ENCODE results near the gene WNK2. TPM values are rescaled to one million over a fixed set of nuclear protein-coding genes. Genes with fewer than 3 reads are reported as not detected.
"Not testable (repeated sequence)": the region's sequence is repeated elsewhere in the genome, so short reads cannot be mapped to it uniquely, and the experiment has no call there.

Gene WNK2
- total and polyA plus RNA-seq, 4 donors, result 29.2 to 124 (median 69.5) TPM

- H3K27me3 ChIP-seq (ENCODE audit: control insufficient read depth, insufficient read depth, low read length); H3K36me3 ChIP-seq (ENCODE audit: control insufficient read depth, insufficient read depth, low read length); DNase-seq (ENCODE audit: low read depth in 4 of 6, low spot score in 6 of 6); H3K9me3 ChIP-seq (ENCODE audit: control insufficient read depth, insufficient read depth, low read length); H3K4me3 ChIP-seq (ENCODE audit: low read depth, low read length); H3K27ac ChIP-seq (ENCODE audit: low read depth, low read length): not testable (repeated sequence)
- 92% methylated on average over 2 of the region's 6 CpGs for WGBS (ENCODE audit: insufficient coverage)
- H3K4me1 ChIP-seq (ENCODE audit: control insufficient read depth, insufficient read depth, low read length), result peaks cover 16% of the 10 kb centered on the region
Measured at GRCh38 chr9:93146696-93147095, 37.2 kb upstream of the WNK2 start.

GRCh38 chr9:93147632-93148031 lies 36.3 kb upstream of the WNK2 start:
- Histone ChIP-seq H3K36me3 (ENCODE audit: control insufficient read depth, insufficient read depth, low read length) (no peaks in the 10 kb centered on the region), H3K27me3 (ENCODE audit: control insufficient read depth, insufficient read depth, low read length) (no peaks in the 10 kb centered on the region), H3K9me3 (ENCODE audit: control insufficient read depth, insufficient read depth, low read length) (no peaks in the 10 kb centered on the region), H3K4me3 (ENCODE audit: low read depth, low read length) (no peak overlapping the region), H3K4me1 (ENCODE audit: control insufficient read depth, insufficient read depth, low read length) (peaks cover 16% of the 10 kb centered on the region), H3K27ac (ENCODE audit: low read depth, low read length) (no peak overlapping the region)
- DNase-seq (ENCODE audit: low read depth in 4 of 6, low spot score in 6 of 6), result no peak
- WGBS (ENCODE audit: insufficient coverage), result no CpG with 5 or more reads among the region's 2 CpGs

- Histone ChIP-seq H3K27ac (ENCODE audit: low read depth, low read length) (no peak overlapping the region), H3K4me1 (ENCODE audit: control insufficient read depth, insufficient read depth, low read length) (peaks cover 8% of the 10 kb centered on the region), H3K9me3 (ENCODE audit: control insufficient read depth, insufficient read depth, low read length) (no peaks in the 10 kb centered on the region), H3K4me3 (ENCODE audit: low read depth, low read length) (no peak overlapping the region), H3K36me3 (ENCODE audit: control insufficient read depth, insufficient read depth, low read length) (no peaks in the 10 kb centered on the region), H3K27me3 (ENCODE audit: control insufficient read depth, insufficient read depth, low read length) (no peaks in the 10 kb centered on the region)
- WGBS (ENCODE audit: insufficient coverage), result 71% methylated on average over 2 of the region's 2 CpGs
- no peak for DNase-seq (ENCODE audit: low read depth in 4 of 6, low spot score in 6 of 6)
Measured at GRCh38 chr9:93148721-93149120, 35.2 kb upstream of the WNK2 start.

GRCh38 chr9:93149361-93149760 lies 34.6 kb upstream of the WNK2 start:
- WGBS (ENCODE audit: insufficient coverage), result no CpG with 5 or more reads among the region's 1 CpG
- Histone ChIP-seq H3K9me3 (ENCODE audit: control insufficient read depth, insufficient read depth, low read length) (no peaks in the 10 kb centered on the region), H3K4me1 (ENCODE audit: control insufficient read depth, insufficient read depth, low read length) (peaks cover 2% of the 10 kb centered on the region), H3K27me3 (ENCODE audit: control insufficient read depth, insufficient read depth, low read length) (no peaks in the 10 kb centered on the region), H3K27ac (ENCODE audit: low read depth, low read length) (no peak overlapping the region), H3K36me3 (ENCODE audit: control insufficient read depth, insufficient read depth, low read length) (no peaks in the 10 kb centered on the region), H3K4me3 (ENCODE audit: low read depth, low read length) (no peak overlapping the region)
- DNase-seq (ENCODE audit: low read depth in 4 of 6, low spot score in 6 of 6), result no peak

GRCh38 chr9:93151097-93151784 lies 32.7 kb upstream of the WNK2 start:
- Histone ChIP-seq H3K4me1 (ENCODE audit: control insufficient read depth, insufficient read depth, low read length) (peaks cover 10% of the 10 kb centered on the region), H3K4me3 (ENCODE audit: low read depth, low read length) (no peak overlapping the region), H3K36me3 (ENCODE audit: control insufficient read depth, insufficient read depth, low read length) (no peaks in the 10 kb centered on the region), H3K27me3 (ENCODE audit: control insufficient read depth, insufficient read depth, low read length) (no peaks in the 10 kb centered on the region), H3K9me3 (ENCODE audit: control insufficient read depth, insufficient read depth, low read length) (no peaks in the 10 kb centered on the region), H3K27ac (ENCODE audit: low read depth, low read length) (no peak overlapping the region)
- no peak for DNase-seq (ENCODE audit: low read depth in 4 of 6, low spot score in 6 of 6)
- 89% methylated on average over 10 of the region's 10 CpGs for WGBS (ENCODE audit: insufficient coverage)

GRCh38 chr9:93154293-93154903 lies 29.5 kb upstream of the WNK2 start:
- peaks cover 13% of the 10 kb centered on the region for H3K4me1 ChIP-seq (ENCODE audit: control insufficient read depth, insufficient read depth, low read length)
- DNase-seq (ENCODE audit: low read depth in 4 of 6, low spot score in 6 of 6), result peak in 2 of 6 donors; percentile 39 to 44
- H3K27ac ChIP-seq (ENCODE audit: low read depth, low read length), result no peak overlapping the region
- no peaks in the 10 kb centered on the region for H3K9me3 ChIP-seq (ENCODE audit: control insufficient read depth, insufficient read depth, low read length)
- H3K36me3 ChIP-seq (ENCODE audit: control insufficient read depth, insufficient read depth, low read length), result no peaks in the 10 kb centered on the region
- H3K27me3 ChIP-seq (ENCODE audit: control insufficient read depth, insufficient read depth, low read length), result no peaks in the 10 kb centered on the region
- no peak overlapping the region for H3K4me3 ChIP-seq (ENCODE audit: low read depth, low read length)
- 81% methylated on average over 13 of the region's 14 CpGs for WGBS (ENCODE audit: insufficient coverage)

GRCh38 chr9:93155716-93156474 lies 28.0 kb upstream of the WNK2 start:
- DNase-seq (ENCODE audit: low read depth in 4 of 6, low spot score in 6 of 6), result peak in 2 of 6 donors; percentile 27 to 95
- peaks cover 25% of the 10 kb centered on the region for H3K4me1 ChIP-seq (ENCODE audit: control insufficient read depth, insufficient read depth, low read length)
- H3K27me3 ChIP-seq (ENCODE audit: control insufficient read depth, insufficient read depth, low read length), result no peaks in the 10 kb centered on the region
- H3K36me3 ChIP-seq (ENCODE audit: control insufficient read depth, insufficient read depth, low read length), result no peaks in the 10 kb centered on the region
- WGBS (ENCODE audit: insufficient coverage), result 42% methylated on average over 11 of the region's 16 CpGs
- no peak overlapping the region for H3K27ac ChIP-seq (ENCODE audit: low read depth, low read length)
- no peak overlapping the region for H3K4me3 ChIP-seq (ENCODE audit: low read depth, low read length)
- H3K9me3 ChIP-seq (ENCODE audit: control insufficient read depth, insufficient read depth, low read length), result no peaks in the 10 kb centered on the region

- no peaks in the 10 kb centered on the region for H3K9me3 ChIP-seq (ENCODE audit: control insufficient read depth, insufficient read depth, low read length)
- 79% methylated on average over 8 of the region's 11 CpGs for WGBS (ENCODE audit: insufficient coverage)
Measured at GRCh38 chr9:93156475-93157008, 27.4 kb upstream of the WNK2 start.

GRCh38 chr9:93159601-93160471 lies 24.1 kb upstream of the WNK2 start:
- no peak overlapping the region for H3K4me3 ChIP-seq (ENCODE audit: low read depth, low read length)
- DNase-seq (ENCODE audit: low read depth in 4 of 6, low spot score in 6 of 6), result peak in 2 of 6 donors; percentile 89 to 90
- no peaks in the 10 kb centered on the region for H3K36me3 ChIP-seq (ENCODE audit: control insufficient read depth, insufficient read depth, low read length)
- WGBS (ENCODE audit: insufficient coverage), result 0% methylated on average over 12 of the region's 19 CpGs
- no peak overlapping the region for H3K27ac ChIP-seq (ENCODE audit: low read depth, low read length)
- no peaks in the 10 kb centered on the region for H3K9me3 ChIP-seq (ENCODE audit: control insufficient read depth, insufficient read depth, low read length)
- no peaks in the 10 kb centered on the region for H3K27me3 ChIP-seq (ENCODE audit: control insufficient read depth, insufficient read depth, low read length)
- H3K4me1 ChIP-seq (ENCODE audit: control insufficient read depth, insufficient read depth, low read length), result peaks cover 53% of the 10 kb centered on the region

More at GRCh38 chr9:93156475-93157008, 27.4 kb upstream of the WNK2 start:
- no peak overlapping the region for H3K4me3 ChIP-seq (ENCODE audit: low read depth, low read length)
- H3K36me3 ChIP-seq (ENCODE audit: control insufficient read depth, insufficient read depth, low read length), result no peaks in the 10 kb centered on the region
- DNase-seq (ENCODE audit: low read depth in 4 of 6, low spot score in 6 of 6), result no peak
- peaks cover 31% of the 10 kb centered on the region for H3K4me1 ChIP-seq (ENCODE audit: control insufficient read depth, insufficient read depth, low read length)
- no peaks in the 10 kb centered on the region for H3K27me3 ChIP-seq (ENCODE audit: control insufficient read depth, insufficient read depth, low read length)
- H3K27ac ChIP-seq (ENCODE audit: low read depth, low read length), result no peak overlapping the region

Data from spinal cord (tissue), 10 donors.